IPS DF 6.9 (cell line): ENCODE results near the gene GALNT7.

Experiments used
- DNase-seq: peaks from one replicate; pipeline ENCODE4 v3.0.0-alpha.2; 2013; ENCODE audit warnings: low read depth, low spot score
- H3K27ac ChIP-seq: one replicate; pipeline ENCODE4 v1.5.1; 2013; ENCODE audit warnings: low read length, control low read depth
- H3K27me3 ChIP-seq: 2 replicates; pipeline ENCODE4 v1.6.1; 2013; ENCODE audit warnings: mild to moderate bottlenecking, low read length; ENCODE audit not compliant: control insufficient read depth, insufficient read depth
- H3K36me3 ChIP-seq: 2 replicates; pipeline ENCODE4 v1.6.1; 2013; ENCODE audit warnings: low read length; ENCODE audit not compliant: control insufficient read depth, insufficient read depth
- H3K4me1 ChIP-seq: 2 replicates; pipeline ENCODE4 v1.6.1; 2013; ENCODE audit warnings: low read length; ENCODE audit not compliant: control insufficient read depth, insufficient read depth
- H3K4me3 ChIP-seq: 2 replicates; pipeline ENCODE4 v1.5.1; 2013; ENCODE audit warnings: mild to moderate bottlenecking, low read length
- H3K9me3 ChIP-seq: 2 replicates; pipeline ENCODE4 v1.6.1; 2013; ENCODE audit warnings: low read length, inconsistent platforms; ENCODE audit not compliant: control insufficient read depth, insufficient read depth
- WGBS: extraction: QIAGEN DNeasy Blood & Tissue Kit; methylation state at CpG from one replicate; pipeline ENCODE4 v1.1.7; 2013; ENCODE audit warnings: mixed read lengths, missing lambda C conversion rate; ENCODE audit not compliant: insufficient read length, insufficient coverage; 5-methylcytosine and 5-hydroxymethylcytosine counted together

Gene GALNT7

GRCh38 chr4:173165706-173166105 lies 2.9 kb upstream of the GALNT7 start:
- Histone ChIP-seq H3K4me1 (no peaks in the 10 kb centered on the region; the same call in 1 of the 2 replicates), H3K27me3 (no peaks in the 10 kb centered on the region), H3K9me3 (no peaks in the 10 kb centered on the region), H3K36me3 (peaks cover 2% of the 10 kb centered on the region), H3K4me3 (no peak overlapping the region), H3K27ac (no peak overlapping the region)
- DNase-seq = no peak

- no peak overlapping the region for H3K27ac ChIP-seq
- WGBS = no CpG with 5 or more reads among the region's 4 CpGs
- no peak overlapping the region for H3K4me3 ChIP-seq
- DNase-seq = no peak
- peaks cover 2% of the 10 kb centered on the region for H3K36me3 ChIP-seq
- H3K4me1 ChIP-seq = peaks cover 2% of the 10 kb centered on the region; the same call in 1 of the 2 replicates
- no peaks in the 10 kb centered on the region for H3K27me3 ChIP-seq
- H3K9me3 ChIP-seq = no peaks in the 10 kb centered on the region
Measured at GRCh38 chr4:173166491-173166890, 2.1 kb upstream of the GALNT7 start.

GRCh38 chr4:173167758-173168395 lies 734 bp upstream of the GALNT7 start:
- peaks cover 6% of the 10 kb centered on the region; the same call in 1 of the 2 replicates for H3K4me1 ChIP-seq
- H3K9me3 ChIP-seq = no peaks in the 10 kb centered on the region
- no peak overlapping the region for H3K27ac ChIP-seq
- no peak for DNase-seq
- H3K4me3 ChIP-seq = peak overlapping the region; percentile 87
- peaks cover 2% of the 10 kb centered on the region for H3K36me3 ChIP-seq
- no CpG with 5 or more reads among the region's 19 CpGs for WGBS
- no peaks in the 10 kb centered on the region for H3K27me3 ChIP-seq

- no peak for DNase-seq
- Histone ChIP-seq H3K27me3 (no peaks in the 10 kb centered on the region), H3K4me1 (peaks cover 9% of the 10 kb centered on the region; the same call in 1 of the 2 replicates), H3K9me3 (no peaks in the 10 kb centered on the region), H3K36me3 (peaks cover 2% of the 10 kb centered on the region), H3K4me3 (peak overlapping the region; percentile 87), H3K27ac (no peak overlapping the region)
- WGBS = no CpG with 5 or more reads among the region's 41 CpGs
Measured at GRCh38 chr4:173169178-173169427, 492 bp downstream of the GALNT7 start.

- no CpG with 5 or more reads among the region's 92 CpGs for WGBS
- H3K4me3 ChIP-seq = peak overlapping the region; percentile 87
- H3K27ac ChIP-seq = no peak overlapping the region
- peaks cover 9% of the 10 kb centered on the region; the same call in 1 of the 2 replicates for H3K4me1 ChIP-seq
- H3K27me3 ChIP-seq = no peaks in the 10 kb centered on the region
- H3K9me3 ChIP-seq = no peaks in the 10 kb centered on the region
- H3K36me3 ChIP-seq = peaks cover 2% of the 10 kb centered on the region
- DNase-seq = no peak
Measured at GRCh38 chr4:173169428-173170181, 994 bp downstream of the GALNT7 start.

- Histone ChIP-seq H3K27me3 (no peaks in the 10 kb centered on the region), H3K36me3 (no peaks in the 10 kb centered on the region; the same call in 1 of the 2 replicates), H3K4me3 (peak overlapping the region; percentile 87; the same call in 1 of the 2 replicates), H3K27ac (no peak overlapping the region), H3K9me3 (no peaks in the 10 kb centered on the region), H3K4me1 (peaks cover 9% of the 10 kb centered on the region; the same call in 1 of the 2 replicates)
- WGBS = no CpG with 5 or more reads among the region's 13 CpGs
- DNase-seq = no peak
Measured at GRCh38 chr4:173170182-173170778, 1.7 kb downstream of the GALNT7 start.

- no peak for DNase-seq
- H3K9me3 ChIP-seq = no peaks in the 10 kb centered on the region
- no peaks in the 10 kb centered on the region for H3K27me3 ChIP-seq
- WGBS = no CpG with 5 or more reads among the region's 2 CpGs
- H3K4me3 ChIP-seq = no peak overlapping the region
- no peak overlapping the region for H3K27ac ChIP-seq
- no peaks in the 10 kb centered on the region; the same call in 1 of the 2 replicates for H3K36me3 ChIP-seq
- H3K4me1 ChIP-seq = peaks cover 9% of the 10 kb centered on the region; the same call in 1 of the 2 replicates
Measured at GRCh38 chr4:173171098-173171497, 2.5 kb downstream of the GALNT7 start.

GRCh38 chr4:173171987-173172386 lies 3.4 kb downstream of the GALNT7 start:
- Histone ChIP-seq H3K9me3 (no peaks in the 10 kb centered on the region), H3K4me1 (peaks cover 9% of the 10 kb centered on the region; the same call in 1 of the 2 replicates), H3K36me3 (no peaks in the 10 kb centered on the region; the same call in 1 of the 2 replicates), H3K27ac (no peak overlapping the region), H3K4me3 (no peak overlapping the region), H3K27me3 (no peaks in the 10 kb centered on the region)
- WGBS = no CpG with 5 or more reads among the region's 8 CpGs
- no peak for DNase-seq

- Histone ChIP-seq H3K9me3 (no peaks in the 10 kb centered on the region), H3K36me3 (no peaks in the 10 kb centered on the region; the same call in 1 of the 2 replicates), H3K27ac (no peak overlapping the region), H3K4me1 (peaks cover 9% of the 10 kb centered on the region; the same call in 1 of the 2 replicates), H3K4me3 (no peak overlapping the region), H3K27me3 (no peaks in the 10 kb centered on the region)
- no CpG with 5 or more reads among the region's 2 CpGs for WGBS
- DNase-seq = no peak
Measured at GRCh38 chr4:173174184-173174583, 5.6 kb downstream of the GALNT7 start.

GRCh38 chr4:173174594-173175012 lies 6.0 kb downstream of the GALNT7 start:
- no peaks in the 10 kb centered on the region for H3K36me3 ChIP-seq
- peaks cover 9% of the 10 kb centered on the region; the same call in 1 of the 2 replicates for H3K4me1 ChIP-seq
- no peak for DNase-seq
- WGBS = 100% methylated on average over 2 of the region's 3 CpGs
- H3K4me3 ChIP-seq = no peak overlapping the region
- H3K27me3 ChIP-seq = no peaks in the 10 kb centered on the region
- no peak overlapping the region for H3K27ac ChIP-seq
- H3K9me3 ChIP-seq = no peaks in the 10 kb centered on the region
